ENCODE data around the gene TEX14.

Gene TEX14

DNA sequence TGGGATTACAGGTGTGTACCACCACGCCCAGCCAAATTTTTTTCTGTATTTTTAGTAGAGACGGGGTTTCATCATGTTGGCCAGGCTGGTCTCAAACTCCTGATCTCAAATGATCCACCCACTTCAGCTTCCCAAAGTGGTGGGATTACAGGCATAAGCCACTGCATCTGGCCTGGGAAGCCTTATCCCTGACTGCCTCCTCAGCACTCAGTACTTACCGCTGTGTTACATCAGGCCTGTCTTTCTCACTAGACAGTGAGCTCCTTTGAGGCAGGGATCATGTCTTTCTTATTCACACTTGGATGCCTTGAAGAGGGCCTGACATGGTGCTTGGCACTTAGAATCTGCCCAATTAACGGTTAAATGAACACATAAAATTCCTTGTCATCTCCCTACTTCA is 121.1 kb downstream of the TEX14 start:
- Histone ChIP-seq H3K79me1 (replicated peaks; ENCODE audit: low read length, poor library complexity, severe bottlenecking) (no peaks in the 10 kb centered on the region), H3K4ac (ENCODE audit: low read depth in 1 of 2, low read length in 2 of 2) (no peak overlapping the region), H3K36me3 (ENCODE audit: control insufficient read depth in 1 of 2, insufficient read depth in 2 of 2, low read depth in 1 of 2, low read length in 2 of 2) (no peaks in the 10 kb centered on the region), H3K27ac (ENCODE audit: low read length, poor library complexity, severe bottlenecking) (no peak overlapping the region), H2BK120ac (ENCODE audit: low read depth, low read length) (no peak overlapping the region), H3K9me3 (ENCODE audit: control insufficient read depth, low read length) (no peaks in the 10 kb centered on the region), H3K9ac (ENCODE audit: low read length) (no peak overlapping the region), H3K14ac (ENCODE audit: low read length in 2 of 2) (no peak overlapping the region), H3K4me2 (ENCODE audit: low read length, poor library complexity, severe bottlenecking) (no peak overlapping the region), H2BK15ac (ENCODE audit: low read depth, poor library complexity, severe bottlenecking) (no peak overlapping the region), H2BK12ac (ENCODE audit: low read length in 2 of 2) (no peak overlapping the region), H3K18ac (ENCODE audit: low read depth in 1 of 2, low read length in 2 of 2) (no peak overlapping the region), H2AK5ac (ENCODE audit: low read length, severe bottlenecking) (no peak overlapping the region), H4K8ac (ENCODE audit: low read length) (no peak overlapping the region), H4K91ac (ENCODE audit: low read length) (no peak overlapping the region), H2AFZ (ENCODE audit: low read depth, low read length) (no peak overlapping the region), H2BK5ac (ENCODE audit: low read depth, low read length, poor library complexity, severe bottlenecking) (no peak overlapping the region), H3K4me1 (ENCODE audit: control insufficient read depth, insufficient read depth, low read depth, low read length) (no peaks in the 10 kb centered on the region), H3K27me3 (ENCODE audit: control insufficient read depth in 1 of 2, insufficient read depth in 1 of 2, low read length in 2 of 2) (peaks cover 16 to 18% of the 10 kb centered on the region in 2 experiments), H3K23ac (ENCODE audit: low read length in 2 of 2) (no peak overlapping the region), H3K4me3 (ENCODE audit: insufficient read depth in 1 of 2, low read depth in 1 of 2, low read length in 2 of 2) (no peak overlapping the region)
- DNase-seq = no peak
- 95% methylated on average over 4 of the region's 4 CpGs for WGBS

DNA sequence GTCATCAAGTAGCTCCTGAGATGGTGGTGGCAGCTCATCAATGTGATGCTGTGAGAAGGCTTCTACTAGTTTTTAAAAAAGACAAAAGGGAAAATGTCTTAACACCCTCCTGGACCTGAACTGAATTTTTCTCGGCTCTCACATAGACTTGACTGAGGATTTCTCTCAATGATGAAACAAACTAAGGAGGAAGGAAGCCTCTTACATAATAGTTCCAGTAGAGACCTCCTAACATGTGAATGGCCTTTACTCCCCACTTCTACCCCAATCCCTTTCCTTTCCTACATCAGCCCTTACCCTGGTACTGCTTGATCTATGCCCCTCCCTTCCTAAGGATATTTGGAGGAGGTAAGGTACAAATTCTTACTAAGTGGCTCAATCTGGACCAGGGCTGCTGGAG is 122.6 kb downstream of the TEX14 start:
- Histone ChIP-seq H2BK120ac (ENCODE audit: low read depth, low read length) (no peak overlapping the region), H3K27ac (ENCODE audit: low read length, poor library complexity, severe bottlenecking) (no peak overlapping the region), H2BK5ac (ENCODE audit: low read depth, low read length, poor library complexity, severe bottlenecking) (no peak overlapping the region), H4K91ac (ENCODE audit: low read length) (no peak overlapping the region), H2BK15ac (ENCODE audit: low read depth, poor library complexity, severe bottlenecking) (no peak overlapping the region), H3K4me1 (ENCODE audit: control insufficient read depth, insufficient read depth, low read depth, low read length) (no peaks in the 10 kb centered on the region), H3K36me3 (ENCODE audit: control insufficient read depth in 1 of 2, insufficient read depth in 2 of 2, low read depth in 1 of 2, low read length in 2 of 2) (no peaks in the 10 kb centered on the region), H3K9ac (ENCODE audit: low read length) (no peak overlapping the region), H2AFZ (ENCODE audit: low read depth, low read length) (no peak overlapping the region), H3K4me3 (ENCODE audit: insufficient read depth in 1 of 2, low read depth in 1 of 2, low read length in 2 of 2) (no peak overlapping the region), H2BK12ac (ENCODE audit: low read length in 2 of 2) (no peak overlapping the region), H3K9me3 (ENCODE audit: control insufficient read depth, low read length) (no peaks in the 10 kb centered on the region), H3K4ac (ENCODE audit: low read depth in 1 of 2, low read length in 2 of 2) (no peak overlapping the region), H3K23ac (ENCODE audit: low read length in 2 of 2) (no peak overlapping the region), H3K4me2 (ENCODE audit: low read length, poor library complexity, severe bottlenecking) (no peak overlapping the region), H3K14ac (ENCODE audit: low read length in 2 of 2) (no peak overlapping the region), H4K8ac (ENCODE audit: low read length) (no peak overlapping the region), H3K79me1 (replicated peaks; ENCODE audit: low read length, poor library complexity, severe bottlenecking) (no peaks in the 10 kb centered on the region), H3K18ac (ENCODE audit: low read depth in 1 of 2, low read length in 2 of 2) (no peak overlapping the region), H2AK5ac (ENCODE audit: low read length, severe bottlenecking) (no peak overlapping the region), H3K27me3 (ENCODE audit: control insufficient read depth in 1 of 2, insufficient read depth in 1 of 2, low read length in 2 of 2) (peaks cover 25 to 26% of the 10 kb centered on the region in 2 experiments)
- no peak for DNase-seq
- 83% methylated on average over 1 of the region's 1 CpG for WGBS

DNA sequence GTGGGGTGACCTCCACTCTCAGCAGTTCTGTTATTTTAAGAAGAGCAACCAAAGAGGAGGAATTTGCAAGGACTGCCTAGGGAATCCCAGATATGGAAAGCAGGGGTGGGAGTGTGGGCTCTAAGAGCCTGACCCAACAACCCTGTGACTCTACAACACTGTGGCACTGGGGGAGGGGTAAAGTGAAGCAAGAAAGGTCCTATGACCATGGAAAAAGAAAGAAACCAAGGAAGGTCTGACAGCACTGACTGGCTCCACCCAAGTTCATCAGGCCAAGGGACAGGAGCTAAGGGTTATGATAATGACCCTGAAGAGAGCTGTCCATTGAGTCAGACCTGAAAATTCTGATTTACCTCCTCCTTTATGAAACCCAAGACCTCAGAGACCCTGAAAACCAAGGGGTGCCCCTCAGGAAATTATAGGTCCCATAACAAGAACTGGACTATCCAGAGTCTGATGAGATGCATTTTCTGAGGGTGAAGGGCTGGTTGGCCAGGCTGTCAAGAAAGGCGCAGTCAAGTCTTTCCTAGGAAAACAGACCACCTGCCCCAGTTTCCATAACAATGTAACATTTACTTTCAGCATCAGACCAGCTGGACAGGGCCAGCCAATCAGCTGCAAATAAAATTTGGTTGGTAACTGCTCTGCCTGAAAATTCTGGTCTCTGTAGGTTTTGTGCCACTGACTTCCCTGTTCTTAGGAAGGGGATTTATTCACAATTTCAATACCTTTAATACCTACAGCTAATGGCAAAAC is 123.6 kb downstream of the TEX14 start:
- H4K91ac ChIP-seq (ENCODE audit: low read length) = no peak overlapping the region
- H2BK120ac ChIP-seq (ENCODE audit: low read depth, low read length) = no peak overlapping the region
- H3K36me3 ChIP-seq (ENCODE audit: control insufficient read depth in 1 of 2, insufficient read depth in 2 of 2, low read depth in 1 of 2, low read length in 2 of 2) = no peaks in the 10 kb centered on the region
- H2AFZ ChIP-seq (ENCODE audit: low read depth, low read length) = no peak overlapping the region
- H3K9me3 ChIP-seq (ENCODE audit: control insufficient read depth, low read length) = no peaks in the 10 kb centered on the region
- no peak overlapping the region for H2BK12ac ChIP-seq (ENCODE audit: low read length in 2 of 2)
- DNase-seq = no peak
- H2BK15ac ChIP-seq (ENCODE audit: low read depth, poor library complexity, severe bottlenecking) = no peak overlapping the region
- H3K79me1 ChIP-seq (replicated peaks; ENCODE audit: low read length, poor library complexity, severe bottlenecking) = no peaks in the 10 kb centered on the region
- no peak overlapping the region for H2AK5ac ChIP-seq (ENCODE audit: low read length, severe bottlenecking)
- H3K4me2 ChIP-seq (ENCODE audit: low read length, poor library complexity, severe bottlenecking) = no peak overlapping the region
- no peak overlapping the region for H3K14ac ChIP-seq (ENCODE audit: low read length in 2 of 2)
- peaks cover 25 to 26% of the 10 kb centered on the region in 2 experiments for H3K27me3 ChIP-seq (ENCODE audit: control insufficient read depth in 1 of 2, insufficient read depth in 1 of 2, low read length in 2 of 2)
- no peak overlapping the region for H2BK5ac ChIP-seq (ENCODE audit: low read depth, low read length, poor library complexity, severe bottlenecking)
- H3K23ac ChIP-seq (ENCODE audit: low read length in 2 of 2) = no peak overlapping the region
- H3K9ac ChIP-seq (ENCODE audit: low read length) = no peak overlapping the region
- 89% methylated on average over 1 of the region's 1 CpG for WGBS
- H3K4me3 ChIP-seq (ENCODE audit: insufficient read depth in 1 of 2, low read depth in 1 of 2, low read length in 2 of 2) = no peak overlapping the region
- H3K27ac ChIP-seq (ENCODE audit: low read length, poor library complexity, severe bottlenecking) = no peak overlapping the region
- no peak overlapping the region for H4K8ac ChIP-seq (ENCODE audit: low read length)
- no peak overlapping the region for H3K18ac ChIP-seq (ENCODE audit: low read depth in 1 of 2, low read length in 2 of 2)
- no peak overlapping the region for H3K4ac ChIP-seq (ENCODE audit: low read depth in 1 of 2, low read length in 2 of 2)
- no peaks in the 10 kb centered on the region for H3K4me1 ChIP-seq (ENCODE audit: control insufficient read depth, insufficient read depth, low read depth, low read length)

- H4K8ac ChIP-seq (ENCODE audit: low read length) = no peak overlapping the region
- H3K9ac ChIP-seq (ENCODE audit: low read length) = no peak overlapping the region
- no peaks in the 10 kb centered on the region for H3K4me1 ChIP-seq (ENCODE audit: control insufficient read depth, insufficient read depth, low read depth, low read length)
- no peaks in the 10 kb centered on the region for H3K79me1 ChIP-seq (replicated peaks; ENCODE audit: low read length, poor library complexity, severe bottlenecking)
- H3K14ac ChIP-seq (ENCODE audit: low read length in 2 of 2) = no peak overlapping the region
- H3K36me3 ChIP-seq (ENCODE audit: control insufficient read depth in 1 of 2, insufficient read depth in 2 of 2, low read depth in 1 of 2, low read length in 2 of 2) = no peaks in the 10 kb centered on the region
- no peak overlapping the region for H3K4me3 ChIP-seq (ENCODE audit: insufficient read depth in 1 of 2, low read depth in 1 of 2, low read length in 2 of 2)
- no peak overlapping the region for H3K4ac ChIP-seq (ENCODE audit: low read depth in 1 of 2, low read length in 2 of 2)
- no peak overlapping the region for H3K23ac ChIP-seq (ENCODE audit: low read length in 2 of 2)
- no peak overlapping the region for H2BK5ac ChIP-seq (ENCODE audit: low read depth, low read length, poor library complexity, severe bottlenecking)
- 51% methylated on average over 7 of the region's 8 CpGs for WGBS
- H2AFZ ChIP-seq (ENCODE audit: low read depth, low read length) = no peak overlapping the region
- H4K91ac ChIP-seq (ENCODE audit: low read length) = no peak overlapping the region
- no peak overlapping the region for H2BK12ac ChIP-seq (ENCODE audit: low read length in 2 of 2)
- DNase-seq = no peak
- peaks cover 28 to 40% of the 10 kb centered on the region in 2 experiments for H3K27me3 ChIP-seq (ENCODE audit: control insufficient read depth in 1 of 2, insufficient read depth in 1 of 2, low read length in 2 of 2)
- H3K4me2 ChIP-seq (ENCODE audit: low read length, poor library complexity, severe bottlenecking) = no peak overlapping the region
- no peak overlapping the region for H2AK5ac ChIP-seq (ENCODE audit: low read length, severe bottlenecking)
- no peaks in the 10 kb centered on the region for H3K9me3 ChIP-seq (ENCODE audit: control insufficient read depth, low read length)
- H3K27ac ChIP-seq (ENCODE audit: low read length, poor library complexity, severe bottlenecking) = no peak overlapping the region
- H2BK15ac ChIP-seq (ENCODE audit: low read depth, poor library complexity, severe bottlenecking) = no peak overlapping the region
- no peak overlapping the region for H3K18ac ChIP-seq (ENCODE audit: low read depth in 1 of 2, low read length in 2 of 2)
- H2BK120ac ChIP-seq (ENCODE audit: low read depth, low read length) = no peak overlapping the region
Measured at GRCh38 chr17:58565389-58566311, 126.2 kb downstream of the TEX14 start.
